H9 (cell line): ENCODE measurements around the gene GPC6. TPM values are rescaled to one million over a fixed set of nuclear protein-coding genes. Genes with fewer than 3 reads are reported as not detected.

Experiments
- DNase-seq: peaks from one replicate; pipeline ENCODE4 v3.0.0-alpha.2; 2017
- H2AFZ ChIP-seq: one replicate; pipeline ENCODE4 v1.6.1; 2013; ENCODE audit warnings: mild to moderate bottlenecking, low read length, control low read depth, moderate library complexity
- H2AK5ac ChIP-seq: 2 replicates; pipeline ENCODE4 v1.6.1; 2013; ENCODE audit warnings: low read length, control low read depth, mixed read lengths; ENCODE audit not compliant: insufficient read length
- H2BK120ac ChIP-seq: one replicate; pipeline ENCODE4 v1.6.1; 2013; ENCODE audit warnings: low read depth, mild to moderate bottlenecking, low read length, control low read depth, inconsistent platforms; ENCODE audit not compliant: poor library complexity, severe bottlenecking
- H2BK12ac ChIP-seq: 2 replicates; pipeline ENCODE4 v1.6.1; 2013; ENCODE audit warnings: low read length, control low read depth, mixed read lengths, low read depth; ENCODE audit not compliant: insufficient read length
- H2BK15ac ChIP-seq: 2 replicates; pipeline ENCODE4 v1.6.1; 2013; ENCODE audit warnings: low read depth, low read length, control low read depth
- H2BK20ac ChIP-seq: one replicate; pipeline ENCODE4 v1.6.1; 2013; ENCODE audit warnings: low read depth, mild to moderate bottlenecking, low read length, control low read depth, inconsistent platforms; ENCODE audit not compliant: poor library complexity, severe bottlenecking
- H2BK5ac ChIP-seq: 2 replicates; pipeline ENCODE4 v1.6.1; 2013; ENCODE audit warnings: low read length, control low read depth, mixed read lengths; ENCODE audit not compliant: insufficient read length
- H3K14ac ChIP-seq: 2 replicates; pipeline ENCODE4 v1.6.1; 2013; ENCODE audit warnings: low read length, control low read depth; ENCODE audit not compliant: insufficient read depth
- H3K18ac ChIP-seq: 2 replicates; pipeline ENCODE4 v1.6.1; 2013; ENCODE audit warnings: low read depth, mild to moderate bottlenecking, mixed read lengths, low read length, control low read depth; ENCODE audit not compliant: insufficient read length
- H3K23ac ChIP-seq: 2 replicates; pipeline ENCODE4 v1.6.1; 2013; ENCODE audit warnings: low read length, control low read depth, mixed read lengths, low read depth; ENCODE audit not compliant: insufficient read length
- H3K23me2 ChIP-seq: 2 replicates; pipeline ENCODE4 v1.6.1; 2013; ENCODE audit warnings: low read depth, mild to moderate bottlenecking, mixed read lengths, low read length, control low read depth; ENCODE audit not compliant: insufficient read length, poor library complexity, severe bottlenecking
- H3K27ac ChIP-seq: 2 replicates; pipeline ENCODE4 v1.5.1; 2013; ENCODE audit warnings: low read length, control low read depth, mixed read lengths, low read depth; ENCODE audit not compliant: insufficient read length
- H3K27me3 ChIP-seq: 2 replicates; pipeline ENCODE4 v1.6.1; 2013; ENCODE audit warnings: low read length, control low read depth, inconsistent platforms; ENCODE audit not compliant: insufficient read depth
- H3K4ac ChIP-seq: 2 replicates; pipeline ENCODE4 v1.6.1; 2013; ENCODE audit warnings: low read depth, mild to moderate bottlenecking, control low read depth, inconsistent platforms, low read length, moderate library complexity
- H3K4me1 ChIP-seq: 2 replicates; pipeline ENCODE4 v1.6.1; 2013; ENCODE audit warnings: low read length, control low read depth, inconsistent platforms; ENCODE audit not compliant: insufficient read depth
- H3K4me2 ChIP-seq: 2 replicates; pipeline ENCODE4 v1.6.1; 2013; ENCODE audit warnings: low read length, control low read depth, mixed read lengths; ENCODE audit not compliant: insufficient read length, insufficient read depth
- H3K56ac ChIP-seq: 2 replicates; pipeline ENCODE4 v1.6.1; 2013; ENCODE audit warnings: low read depth, mild to moderate bottlenecking, mixed read lengths, low read length, control low read depth; ENCODE audit not compliant: insufficient read length
- H3K79me1 ChIP-seq: 2 replicates; pipeline ENCODE4 v1.6.1; 2013; ENCODE audit warnings: low read depth, mild to moderate bottlenecking, moderate library complexity, low read length, control low read depth, inconsistent platforms; ENCODE audit not compliant: insufficient read depth, poor library complexity, severe bottlenecking
- H3K79me2 ChIP-seq: 2 replicates; pipeline ENCODE4 v1.6.1; 2013; ENCODE audit warnings: low read length, control low read depth, inconsistent platforms; ENCODE audit not compliant: insufficient read depth
- H3K9ac ChIP-seq: 2 replicates; pipeline ENCODE4 v1.6.1; 2013; ENCODE audit warnings: low read length, control low read depth, mixed read lengths; ENCODE audit not compliant: insufficient read length; ENCODE audit errors: extremely low read depth
- H3K9me3 ChIP-seq: one replicate; pipeline ENCODE4 v1.6.1; 2013; ENCODE audit warnings: low read depth, low read length, inconsistent platforms; ENCODE audit not compliant: control insufficient read depth
- H3T11ph ChIP-seq: one replicate; pipeline ENCODE4 v1.6.1; 2013; ENCODE audit warnings: mild to moderate bottlenecking, low read length, control low read depth, inconsistent platforms
- H4K20me1 ChIP-seq: one replicate; pipeline ENCODE4 v1.6.1; 2013; ENCODE audit not compliant: control insufficient read depth, insufficient read length, insufficient read depth
- H4K5ac ChIP-seq: 2 replicates; pipeline ENCODE4 v1.6.1; 2013; ENCODE audit warnings: low read depth, mild to moderate bottlenecking, mixed read lengths, low read length, control low read depth; ENCODE audit not compliant: insufficient read length
- H4K8ac ChIP-seq: replicated peaks from 2 replicates; pipeline ENCODE4 v1.6.1; 2013; ENCODE audit warnings: low read length, control low read depth, mixed read lengths, low read depth; ENCODE audit not compliant: insufficient read length
- H4K91ac ChIP-seq: 2 replicates; pipeline ENCODE4 v1.6.1; 2013; ENCODE audit warnings: low read depth, mild to moderate bottlenecking, moderate library complexity, mixed read lengths, low read length, control low read depth; ENCODE audit not compliant: insufficient read length
- H3K27ac Mint-ChIP-seq, 3 experiments: 2 replicates in 2 of 3; 3 replicates in 1 of 3; pipeline ENCODE4 v1.8.0; 2020 to 2021; ENCODE audit warnings: mixed read lengths in 3 of 3, mild to moderate bottlenecking in 1 of 3, moderate library complexity in 1 of 3
- H3K27me3 Mint-ChIP-seq: 2 replicates; pipeline ENCODE4 v1.8.0; 2021; ENCODE audit warnings: low read depth, mild to moderate bottlenecking, moderate library complexity, mixed read lengths
- H3K36me3 Mint-ChIP-seq, 3 experiments: 2 replicates in 2 of 3; 3 replicates in 1 of 3; pipeline ENCODE4 v1.8.0; 2020 to 2021; ENCODE audit warnings: low read depth in 3 of 3, mixed read lengths in 3 of 3; ENCODE audit not compliant: insufficient read depth in 1 of 3
- H3K4me1 Mint-ChIP-seq, 2 experiments: 2 replicates each; pipeline ENCODE4 v1.8.0; 2020; ENCODE audit warnings: mixed read lengths in 2 of 2
- H3K4me3 Mint-ChIP-seq, 2 experiments: 2 replicates in 1 of 2; 3 replicates in 1 of 2; pipeline ENCODE4 v1.8.0; 2020 to 2021; ENCODE audit warnings: mild to moderate bottlenecking in 2 of 2, mixed read lengths in 2 of 2, moderate library complexity in 1 of 2
- H3K9me3 Mint-ChIP-seq, 2 experiments: 2 replicates in 1 of 2; 3 replicates in 1 of 2; pipeline ENCODE4 v1.8.0; 2020; ENCODE audit warnings: mild to moderate bottlenecking in 2 of 2, mixed read lengths in 2 of 2, moderate library complexity in 1 of 2
- WGBS: extraction: QIAGEN DNeasy Blood & Tissue Kit; methylation state at CpG from one replicate; pipeline ENCODE4 v1.1.7; 2013; ENCODE audit warnings: missing lambda C conversion rate, low lambda C conversion rate, mixed read lengths; ENCODE audit not compliant: insufficient read length; ENCODE audit errors: extremely low coverage; 5-methylcytosine and 5-hydroxymethylcytosine counted together
- total RNA-seq: library from RNA; stranded (reverse); gene quantifications from 2 replicates; pipeline ENCODE4 v1.2.1, GENCODE V29; 2021
- TF ChIP-seq, protein P1 (sequence below): fragments of 200-600 bp; sonication (generic); conservative IDR thresholded peaks from 3 replicates; pipeline ENCODE4 v1.8.0; 2021; ENCODE audit warnings: antibody characterized with exemption, mild to moderate bottlenecking

GPC6 gene
- total RNA-seq, 1 experiment from 2014 or later: 15.6 TPM

- Histone ChIP-seq H3K14ac (no peak overlapping the region), H2BK12ac (no peak overlapping the region), H2AK5ac (no peak overlapping the region), H2AFZ (no peak overlapping the region), H3K79me2 (no peaks in the 10 kb centered on the region), H2BK20ac (no peak overlapping the region), H3K27ac (no peak overlapping the region), H3K27me3 (no peaks in the 10 kb centered on the region), H3K4ac (no peak overlapping the region), H4K20me1 (no peaks in the 10 kb centered on the region), H2BK15ac (no peak overlapping the region), H3K18ac (no peak overlapping the region), H4K8ac (no peak overlapping the region), H3K9ac (no peak overlapping the region), H3T11ph (no peak overlapping the region), H3K56ac (no peak overlapping the region), H3K79me1 (no peaks in the 10 kb centered on the region), H2BK5ac (no peak overlapping the region), H3K4me2 (no peak overlapping the region), H4K91ac (no peak overlapping the region), H3K23me2 (no peaks in the 10 kb centered on the region), H3K9me3 (no peaks in the 10 kb centered on the region), H4K5ac (no peak overlapping the region), H3K23ac (no peak overlapping the region), H2BK120ac (no peak overlapping the region), H3K4me1 (no peaks in the 10 kb centered on the region)
- DNase-seq: no peak
- no peaks in the 10 kb centered on the region for H3K9me3 Mint-ChIP-seq
- H3K4me3 Mint-ChIP-seq: no peak overlapping the region
- no peak overlapping the region for H3K27ac Mint-ChIP-seq
- no peaks in the 10 kb centered on the region for H3K36me3 Mint-ChIP-seq
- TF ChIP-seq, protein P1, sequence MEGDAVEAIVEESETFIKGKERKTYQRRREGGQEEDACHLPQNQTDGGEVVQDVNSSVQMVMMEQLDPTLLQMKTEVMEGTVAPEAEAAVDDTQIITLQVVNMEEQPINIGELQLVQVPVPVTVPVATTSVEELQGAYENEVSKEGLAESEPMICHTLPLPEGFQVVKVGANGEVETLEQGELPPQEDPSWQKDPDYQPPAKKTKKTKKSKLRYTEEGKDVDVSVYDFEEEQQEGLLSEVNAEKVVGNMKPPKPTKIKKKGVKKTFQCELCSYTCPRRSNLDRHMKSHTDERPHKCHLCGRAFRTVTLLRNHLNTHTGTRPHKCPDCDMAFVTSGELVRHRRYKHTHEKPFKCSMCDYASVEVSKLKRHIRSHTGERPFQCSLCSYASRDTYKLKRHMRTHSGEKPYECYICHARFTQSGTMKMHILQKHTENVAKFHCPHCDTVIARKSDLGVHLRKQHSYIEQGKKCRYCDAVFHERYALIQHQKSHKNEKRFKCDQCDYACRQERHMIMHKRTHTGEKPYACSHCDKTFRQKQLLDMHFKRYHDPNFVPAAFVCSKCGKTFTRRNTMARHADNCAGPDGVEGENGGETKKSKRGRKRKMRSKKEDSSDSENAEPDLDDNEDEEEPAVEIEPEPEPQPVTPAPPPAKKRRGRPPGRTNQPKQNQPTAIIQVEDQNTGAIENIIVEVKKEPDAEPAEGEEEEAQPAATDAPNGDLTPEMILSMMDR: no peak
- WGBS: no CpG with 5 or more reads among the region's 1 CpG
- H3K4me1 Mint-ChIP-seq: peaks cover 0 to 3% of the 10 kb centered on the region in 2 experiments; a peak in 3 of 4 replicates
- no peaks in the 10 kb centered on the region for H3K27me3 Mint-ChIP-seq
Measured at GRCh38 chr13:93640452-93640851, 413.8 kb downstream of the GPC6 start.
